Epithelial cell of esophagus (primary cell): ENCODE measurements around the gene ADAMTS2.

Source experiments
- DNase-seq: peaks from one replicate; pipeline ENCODE4 v3.0.0; 2010; ENCODE audit warnings: low read depth
- H3K4me3 ChIP-seq: 2 replicates; pipeline ENCODE4 v1.5.1; 2011; ENCODE audit warnings: mild to moderate bottlenecking, low read length, control low read depth
- CTCF ChIP-seq: IDR thresholded peaks from 2 replicates; pipeline ENCODE4 v1.5.1; 2011; ENCODE audit warnings: low read depth, mild to moderate bottlenecking, low read length, control low read depth, inconsistent platforms; ENCODE audit not compliant: insufficient read depth; ENCODE audit errors: missing control alignments

Gene ADAMTS2

GRCh38 chr5:179164331-179165311, 180.6 kb downstream of the ADAMTS2 start:
- TF ChIP-seq CTCF, result no peak
- H3K4me3 ChIP-seq, result no peak overlapping the region
- no peak for DNase-seq

GRCh38 chr5:179163236-179164155, 181.8 kb downstream of the ADAMTS2 start:
- no peak for DNase-seq
- TF ChIP-seq CTCF, result no peak
- no peak overlapping the region for H3K4me3 ChIP-seq

GRCh38 chr5:179162351-179163235, 182.7 kb downstream of the ADAMTS2 start:
- no peak overlapping the region for H3K4me3 ChIP-seq
- TF ChIP-seq CTCF, result no peak
- no peak for DNase-seq

- no peak for TF ChIP-seq CTCF
- no peak for DNase-seq
- H3K4me3 ChIP-seq, result no peak overlapping the region
Observed at GRCh38 chr5:179161901-179162300, 183.4 kb downstream of the ADAMTS2 start.

- no peak for TF ChIP-seq CTCF
- DNase-seq, result no peak
Observed at GRCh38 chr5:179160584-179160983, 184.7 kb downstream of the ADAMTS2 start.

GRCh38 chr5:179158556-179158955, 186.7 kb downstream of the ADAMTS2 start:
- no peak overlapping the region for H3K4me3 ChIP-seq
- TF ChIP-seq CTCF, result no peak
- DNase-seq, result no peak

More at GRCh38 chr5:179160584-179160983, 184.7 kb downstream of the ADAMTS2 start:
- no peak overlapping the region for H3K4me3 ChIP-seq
